HepG2 (cell line): ENCODE data around the gene MARK2. TPM values are rescaled to one million over a fixed set of nuclear protein-coding genes. Genes with fewer than 3 reads are reported as not detected.

Experiments used
- DMTF1 ChIP-seq: sonication (generic); formaldehyde crosslinking; IDR thresholded peaks from 2 replicates; pipeline ENCODE4 v1.4.0; 2020; ENCODE audit warnings: mild to moderate bottlenecking, missing genetic modification reagents
- FOXA3 ChIP-seq: IDR thresholded peaks from 2 replicates; pipeline ENCODE4 v1.6.1; 2016; ENCODE audit warnings: missing genetic modification reagents, missing compliant biosample characterization
- HIVEP1 ChIP-seq: sonication (generic); formaldehyde crosslinking; IDR thresholded peaks from 2 replicates; pipeline ENCODE4 v1.4.0; 2020; ENCODE audit warnings: mild to moderate bottlenecking, missing genetic modification reagents
- NFIB ChIP-seq: sonication (generic); formaldehyde crosslinking; IDR thresholded peaks from 2 replicates; pipeline ENCODE4 v1.9.0; 2021; ENCODE audit warnings: missing genetic modification reagents, mild to moderate bottlenecking, borderline replicate concordance
- NFKB2 ChIP-seq: sonication (generic); formaldehyde crosslinking; IDR thresholded peaks from 2 replicates; pipeline ENCODE4 v1.4.0; 2020; ENCODE audit warnings: missing genetic modification reagents, borderline replicate concordance
- SAP130 ChIP-seq: IDR thresholded peaks from 2 replicates; pipeline ENCODE4 v1.6.1; 2016; ENCODE audit warnings: low read depth
- ZNF331 ChIP-seq: sonication (generic); formaldehyde crosslinking; IDR thresholded peaks from 2 replicates; pipeline ENCODE4 v1.4.0; 2020; ENCODE audit warnings: missing genetic modification reagents
- ZNF503 ChIP-seq: sonication (generic); formaldehyde crosslinking; IDR thresholded peaks from 2 replicates; pipeline ENCODE4 v1.4.0; 2020; ENCODE audit warnings: missing genetic modification reagents
- ZNF547 ChIP-seq: sonication (generic); formaldehyde crosslinking; IDR thresholded peaks from 2 replicates; pipeline ENCODE4 v1.5.1; 2020; ENCODE audit warnings: mild to moderate bottlenecking, missing genetic modification reagents
- ZNF563 ChIP-seq: sonication (generic); formaldehyde crosslinking; IDR thresholded peaks from 2 replicates; pipeline ENCODE4 v1.8.0; 2022; ENCODE audit warnings: mild to moderate bottlenecking, moderate library complexity, missing genetic modification reagents
- ZNF691 ChIP-seq: sonication (generic); formaldehyde crosslinking; IDR thresholded peaks from 2 replicates; pipeline ENCODE4 v1.4.0; 2020; ENCODE audit warnings: missing genetic modification reagents, low read depth, mild to moderate bottlenecking, borderline replicate concordance
- ZNF772 ChIP-seq: sonication (generic); formaldehyde crosslinking; IDR thresholded peaks from 2 replicates; pipeline ENCODE4 v1.5.0; 2020; ENCODE audit warnings: mild to moderate bottlenecking, missing genetic modification reagents
- polyA plus RNA-seq, 8 experiments: library from polyadenylated mRNA; depleted of rRNA in 3 of 8; stranded (reverse) in 7 of 8; unstranded in 1 of 8; fragments of >200 nt; fragmentation: Illumina TruSeq in 4 of 8; extraction: Trizol in 4 of 8; gene quantifications; 2 replicates each; pipeline versions ENCODE4 v1.2.1 to v1.2.3, GENCODE V29; 2011 to 2016; ENCODE audit warnings: low read depth in 4 of 8, missing spikeins in 1 of 8, mixed read lengths in 1 of 8; ENCODE audit not compliant: insufficient read depth in 1 of 8
- total RNA-seq, 5 experiments: library from RNA; depleted of rRNA; stranded (reverse); fragments of >200 nt; fragmentation: Illumina TruSeq; extraction: Trizol; gene quantifications; 2 replicates each; pipeline ENCODE4 v1.2.3, GENCODE V29; 2016; ENCODE audit warnings: low read depth in 1 of 5
- TF ChIP-seq, protein P1 (sequence below): sonication (generic); formaldehyde crosslinking; IDR thresholded peaks from 2 replicates; pipeline ENCODE4 v1.5.1; 2020; ENCODE audit warnings: mild to moderate bottlenecking, moderate library complexity, missing genetic modification reagents
- TF ChIP-seq, protein P2 (sequence below): sonication (generic); formaldehyde crosslinking; IDR thresholded peaks from 2 replicates; pipeline ENCODE4 v1.4.0; 2020; ENCODE audit warnings: missing genetic modification reagents
- TF ChIP-seq, protein P3 (sequence below): sonication (generic); formaldehyde crosslinking; conservative IDR thresholded peaks from 2 replicates; pipeline ENCODE4 v1.5.0; 2020; ENCODE audit warnings: missing genetic modification reagents

Gene MARK2
- total and polyA plus RNA-seq, 2 of the 13 experiments (the other 11 are each of a cell fraction or from before 2014, with no cell fraction given), result 13.5 to 13.9 TPM

DNA sequence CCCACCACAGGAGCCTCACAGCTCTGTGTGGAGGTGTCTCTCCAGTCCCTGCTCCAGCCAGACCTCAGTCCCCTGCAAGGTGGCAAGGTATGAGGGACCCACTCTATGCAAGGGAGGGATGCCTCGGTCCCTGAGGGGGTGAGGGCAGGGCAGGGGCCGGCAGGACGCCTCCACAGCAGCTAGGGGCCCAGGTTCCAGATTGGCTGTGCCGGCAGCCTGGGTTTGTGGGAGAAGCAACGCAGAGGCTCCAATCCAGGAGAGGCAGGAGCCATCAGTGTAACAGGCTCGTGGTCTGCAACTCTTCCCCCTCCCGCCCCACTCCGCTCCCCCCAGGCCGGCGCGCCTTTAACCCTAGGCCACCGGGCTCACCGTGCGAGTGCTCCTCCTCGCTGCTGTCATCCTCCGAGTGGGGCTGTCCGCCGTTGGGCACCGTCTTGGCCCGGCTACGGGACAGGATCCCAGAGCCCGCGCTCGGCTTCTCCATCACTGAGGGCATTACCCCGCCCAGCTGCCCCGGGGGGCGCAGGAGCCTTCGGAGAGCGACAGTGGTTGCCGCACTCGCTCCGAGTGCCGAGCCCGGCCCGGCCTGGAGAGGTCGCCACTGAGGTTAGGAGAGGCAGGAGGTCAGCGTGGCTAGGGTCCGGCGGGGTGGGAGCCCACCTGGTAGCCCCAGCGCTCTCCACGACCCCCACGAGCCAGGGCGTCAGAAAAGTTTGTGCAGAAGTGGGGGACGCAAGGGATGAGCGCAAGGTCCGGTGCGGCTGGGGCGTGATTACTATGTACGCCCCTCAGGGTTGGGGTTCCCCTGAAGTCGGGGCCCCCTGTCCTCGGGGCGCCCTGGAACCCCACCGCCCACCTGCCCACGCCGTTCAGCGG lies 77.3 kb downstream of the MARK2 start (continued):
- TF ChIP-seq, protein P1, sequence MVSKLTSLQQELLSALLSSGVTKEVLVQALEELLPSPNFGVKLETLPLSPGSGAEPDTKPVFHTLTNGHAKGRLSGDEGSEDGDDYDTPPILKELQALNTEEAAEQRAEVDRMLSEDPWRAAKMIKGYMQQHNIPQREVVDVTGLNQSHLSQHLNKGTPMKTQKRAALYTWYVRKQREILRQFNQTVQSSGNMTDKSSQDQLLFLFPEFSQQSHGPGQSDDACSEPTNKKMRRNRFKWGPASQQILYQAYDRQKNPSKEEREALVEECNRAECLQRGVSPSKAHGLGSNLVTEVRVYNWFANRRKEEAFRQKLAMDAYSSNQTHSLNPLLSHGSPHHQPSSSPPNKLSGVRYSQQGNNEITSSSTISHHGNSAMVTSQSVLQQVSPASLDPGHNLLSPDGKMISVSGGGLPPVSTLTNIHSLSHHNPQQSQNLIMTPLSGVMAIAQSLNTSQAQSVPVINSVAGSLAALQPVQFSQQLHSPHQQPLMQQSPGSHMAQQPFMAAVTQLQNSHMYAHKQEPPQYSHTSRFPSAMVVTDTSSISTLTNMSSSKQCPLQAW (CRISPR knock-in tag), result peak; percentile 33; the same call in 1 of the 2 replicates
- TF ChIP-seq ZNF547 (0 out of 2 replicates have a peak, but pooled peaks have one; percentile 56), ZNF563 (CRISPR knock-in tag) (peak; percentile 57; the same call in 1 of the 2 replicates), ZNF331 (CRISPR knock-in tag) (0 out of 2 replicates have a peak, but pooled peaks have one; percentile 14), ZNF691 (CRISPR knock-in tag) (peak; percentile 37; the same call in 1 of the 2 replicates), DMTF1 (CRISPR knock-in tag) (no peak), NFIB (CRISPR knock-in tag) (no peak), ZNF503 (CRISPR knock-in tag) (0 out of 2 replicates have a peak, but pooled peaks have one; percentile 23), HIVEP1 (0 out of 2 replicates have a peak, but pooled peaks have one; percentile 33), NFKB2 (CRISPR knock-in tag) (no peak), SAP130 (CRISPR knock-in tag) (peak; percentile 49), FOXA3 (CRISPR knock-in tag) (0 out of 2 replicates have a peak, but pooled peaks have one; percentile 5), ZNF772 (CRISPR knock-in tag) (no peak)
- TF ChIP-seq, protein P2, sequence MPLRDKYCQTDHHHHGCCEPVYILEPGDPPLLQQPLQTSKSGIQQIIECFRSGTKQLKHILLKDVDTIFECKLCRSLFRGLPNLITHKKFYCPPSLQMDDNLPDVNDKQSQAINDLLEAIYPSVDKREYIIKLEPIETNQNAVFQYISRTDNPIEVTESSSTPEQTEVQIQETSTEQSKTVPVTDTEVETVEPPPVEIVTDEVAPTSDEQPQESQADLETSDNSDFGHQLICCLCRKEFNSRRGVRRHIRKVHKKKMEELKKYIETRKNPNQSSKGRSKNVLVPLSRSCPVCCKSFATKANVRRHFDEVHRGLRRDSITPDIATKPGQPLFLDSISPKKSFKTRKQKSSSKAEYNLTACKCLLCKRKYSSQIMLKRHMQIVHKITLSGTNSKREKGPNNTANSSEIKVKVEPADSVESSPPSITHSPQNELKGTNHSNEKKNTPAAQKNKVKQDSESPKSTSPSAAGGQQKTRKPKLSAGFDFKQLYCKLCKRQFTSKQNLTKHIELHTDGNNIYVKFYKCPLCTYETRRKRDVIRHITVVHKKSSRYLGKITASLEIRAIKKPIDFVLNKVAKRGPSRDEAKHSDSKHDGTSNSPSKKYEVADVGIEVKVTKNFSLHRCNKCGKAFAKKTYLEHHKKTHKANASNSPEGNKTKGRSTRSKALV (CRISPR knock-in tag), result peak; percentile 29; the same call in 1 of the 2 replicates
- TF ChIP-seq, protein P3, sequence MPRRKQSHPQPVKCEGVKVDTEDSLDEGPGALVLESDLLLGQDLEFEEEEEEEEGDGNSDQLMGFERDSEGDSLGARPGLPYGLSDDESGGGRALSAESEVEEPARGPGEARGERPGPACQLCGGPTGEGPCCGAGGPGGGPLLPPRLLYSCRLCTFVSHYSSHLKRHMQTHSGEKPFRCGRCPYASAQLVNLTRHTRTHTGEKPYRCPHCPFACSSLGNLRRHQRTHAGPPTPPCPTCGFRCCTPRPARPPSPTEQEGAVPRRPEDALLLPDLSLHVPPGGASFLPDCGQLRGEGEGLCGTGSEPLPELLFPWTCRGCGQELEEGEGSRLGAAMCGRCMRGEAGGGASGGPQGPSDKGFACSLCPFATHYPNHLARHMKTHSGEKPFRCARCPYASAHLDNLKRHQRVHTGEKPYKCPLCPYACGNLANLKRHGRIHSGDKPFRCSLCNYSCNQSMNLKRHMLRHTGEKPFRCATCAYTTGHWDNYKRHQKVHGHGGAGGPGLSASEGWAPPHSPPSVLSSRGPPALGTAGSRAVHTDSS, result no peak
